IPS-20b (cell line): ENCODE results near the gene RABL6.
"Not testable (repeated sequence)": the region's sequence is repeated elsewhere in the genome, so short reads cannot be mapped to it uniquely, and the experiment has no call there.

ENCODE experiments used
- H3K27ac ChIP-seq: one replicate; pipeline ENCODE4 v1.5.1; 2013; ENCODE audit warnings: low read length
- H3K27me3 ChIP-seq: 2 replicates; pipeline ENCODE4 v1.6.1; 2013; ENCODE audit warnings: mild to moderate bottlenecking, low read length, inconsistent platforms; ENCODE audit not compliant: insufficient read depth
- H3K36me3 ChIP-seq: 2 replicates; pipeline ENCODE4 v1.6.1; 2013; ENCODE audit warnings: low read depth, mild to moderate bottlenecking, inconsistent platforms, low read length, moderate library complexity; ENCODE audit not compliant: insufficient read depth
- H3K4me1 ChIP-seq: 2 replicates; pipeline ENCODE4 v1.6.1; 2013; ENCODE audit warnings: mild to moderate bottlenecking, control low read depth, inconsistent platforms, low read length, moderate library complexity; ENCODE audit not compliant: insufficient read depth
- H3K4me3 ChIP-seq: 2 replicates; pipeline ENCODE4 v1.5.1; 2013; ENCODE audit warnings: mild to moderate bottlenecking, low read length, inconsistent platforms
- H3K9ac ChIP-seq: 2 replicates; pipeline ENCODE4 v1.6.1; 2013; ENCODE audit warnings: low read depth, mild to moderate bottlenecking, inconsistent platforms, low read length, moderate library complexity
- H3K9me3 ChIP-seq: 2 replicates; pipeline ENCODE4 v1.6.1; 2013; ENCODE audit warnings: mild to moderate bottlenecking, low read depth, low read length, inconsistent platforms; ENCODE audit not compliant: insufficient read depth

RABL6 gene

GRCh38 chr9:136826188-136826541, 18.4 kb downstream of the RABL6 start:
- H3K27ac ChIP-seq, result no peak overlapping the region
- no peak overlapping the region for H3K4me3 ChIP-seq
- H3K4me1 ChIP-seq, result peaks cover 4% of the 10 kb centered on the region; the same call in 1 of the 2 replicates
- H3K9ac ChIP-seq, result no peak overlapping the region
- H3K9me3 ChIP-seq, result no peaks in the 10 kb centered on the region
- no peaks in the 10 kb centered on the region for H3K27me3 ChIP-seq
- H3K36me3 ChIP-seq, result peaks cover 73% of the 10 kb centered on the region

GRCh38 chr9:136826703-136827582, 19.2 kb downstream of the RABL6 start:
- Histone ChIP-seq H3K4me1 (peaks cover 4% of the 10 kb centered on the region; the same call in 1 of the 2 replicates), H3K27ac (no peak overlapping the region), H3K9ac (no peak overlapping the region), H3K4me3 (no peak overlapping the region), H3K36me3 (peaks cover 80% of the 10 kb centered on the region), H3K9me3 (no peaks in the 10 kb centered on the region), H3K27me3 (no peaks in the 10 kb centered on the region)

GRCh38 chr9:136827794-136828473, 20.2 kb downstream of the RABL6 start:
- no peak overlapping the region for H3K27ac ChIP-seq
- H3K9me3 ChIP-seq, result no peaks in the 10 kb centered on the region
- H3K9ac ChIP-seq, result no peak overlapping the region
- H3K4me1 ChIP-seq, result no peaks in the 10 kb centered on the region
- H3K27me3 ChIP-seq, result no peaks in the 10 kb centered on the region
- peaks cover 90% of the 10 kb centered on the region for H3K36me3 ChIP-seq
- H3K4me3 ChIP-seq, result no peak overlapping the region

- Histone ChIP-seq H3K27ac (no peak overlapping the region), H3K27me3 (no peaks in the 10 kb centered on the region), H3K36me3 (peaks cover 87% of the 10 kb centered on the region), H3K9ac (no peak overlapping the region), H3K4me1 (no peaks in the 10 kb centered on the region), H3K9me3 (no peaks in the 10 kb centered on the region), H3K4me3 (no peak overlapping the region)
These were observed 20.9 kb downstream of the RABL6 start for GRCh38 chr9:136828474-136829140.

GRCh38 chr9:136829412-136829811, 21.7 kb downstream of the RABL6 start:
- H3K36me3 ChIP-seq, result peaks cover 85% of the 10 kb centered on the region
- no peak overlapping the region for H3K27ac ChIP-seq
- H3K9me3 ChIP-seq, result no peaks in the 10 kb centered on the region
- no peaks in the 10 kb centered on the region for H3K27me3 ChIP-seq
- no peaks in the 10 kb centered on the region for H3K4me1 ChIP-seq
- H3K4me3 ChIP-seq, result no peak overlapping the region
- H3K9ac ChIP-seq, result no peak overlapping the region

- Histone ChIP-seq H3K27me3 (no peaks in the 10 kb centered on the region), H3K9ac (no peak overlapping the region), H3K36me3 (peaks cover 77% of the 10 kb centered on the region), H3K4me1 (no peaks in the 10 kb centered on the region), H3K4me3 (no peak overlapping the region), H3K27ac (no peak overlapping the region), H3K9me3 (no peaks in the 10 kb centered on the region)
These were observed 22.5 kb downstream of the RABL6 start for GRCh38 chr9:136829981-136830885.

GRCh38 chr9:136831002-136831719, 23.4 kb downstream of the RABL6 start:
- H3K4me3 ChIP-seq, result no peak overlapping the region
- no peaks in the 10 kb centered on the region for H3K27me3 ChIP-seq
- H3K9me3 ChIP-seq, result no peaks in the 10 kb centered on the region
- H3K36me3 ChIP-seq, result peaks cover 68% of the 10 kb centered on the region
- H3K4me1 ChIP-seq, result no peaks in the 10 kb centered on the region
- no peak overlapping the region for H3K9ac ChIP-seq
- H3K27ac ChIP-seq, result no peak overlapping the region

GRCh38 chr9:136831720-136832104, 24.0 kb downstream of the RABL6 start:
- H3K9ac ChIP-seq, result no peak overlapping the region
- H3K9me3 ChIP-seq, result no peaks in the 10 kb centered on the region
- H3K4me3 ChIP-seq, result no peak overlapping the region
- H3K4me1 ChIP-seq, result no peaks in the 10 kb centered on the region
- H3K36me3 ChIP-seq, result peaks cover 65% of the 10 kb centered on the region
- H3K27ac ChIP-seq, result no peak overlapping the region
- no peaks in the 10 kb centered on the region for H3K27me3 ChIP-seq

GRCh38 chr9:136832581-136832980, 24.8 kb downstream of the RABL6 start:
- Histone ChIP-seq H3K9ac (no peak overlapping the region), H3K9me3 (no peaks in the 10 kb centered on the region), H3K27me3 (no peaks in the 10 kb centered on the region), H3K4me1 (no peaks in the 10 kb centered on the region), H3K27ac (no peak overlapping the region), H3K36me3 (peaks cover 56% of the 10 kb centered on the region), H3K4me3 (no peak overlapping the region)

- H3K27me3 ChIP-seq, H3K4me3 ChIP-seq, H3K27ac ChIP-seq, H3K9ac ChIP-seq, H3K4me1 ChIP-seq, H3K9me3 ChIP-seq: not testable (repeated sequence)
- H3K36me3 ChIP-seq, result peaks cover 47% of the 10 kb centered on the region
These were observed 25.8 kb downstream of the RABL6 start for GRCh38 chr9:136833381-136834048.
